GM18870 (cell line): Measurements from ENCODE around the gene TNFAIP8.

Source experiments
- ATAC-seq: cut with Tn5 transposase; IDR thresholded peaks from one replicate; pipeline ENCODE4 v1.9.1; 2021; ENCODE audit warnings: moderate library complexity; ENCODE audit not compliant: unreplicated experiment

Gene TNFAIP8

GRCh38 chr5:119365847-119366539, 10.2 kb downstream of the TNFAIP8 start:
- no peak for ATAC-seq

GRCh38 chr5:119366540-119366881, 10.7 kb downstream of the TNFAIP8 start:
- no peak for ATAC-seq

DNA sequence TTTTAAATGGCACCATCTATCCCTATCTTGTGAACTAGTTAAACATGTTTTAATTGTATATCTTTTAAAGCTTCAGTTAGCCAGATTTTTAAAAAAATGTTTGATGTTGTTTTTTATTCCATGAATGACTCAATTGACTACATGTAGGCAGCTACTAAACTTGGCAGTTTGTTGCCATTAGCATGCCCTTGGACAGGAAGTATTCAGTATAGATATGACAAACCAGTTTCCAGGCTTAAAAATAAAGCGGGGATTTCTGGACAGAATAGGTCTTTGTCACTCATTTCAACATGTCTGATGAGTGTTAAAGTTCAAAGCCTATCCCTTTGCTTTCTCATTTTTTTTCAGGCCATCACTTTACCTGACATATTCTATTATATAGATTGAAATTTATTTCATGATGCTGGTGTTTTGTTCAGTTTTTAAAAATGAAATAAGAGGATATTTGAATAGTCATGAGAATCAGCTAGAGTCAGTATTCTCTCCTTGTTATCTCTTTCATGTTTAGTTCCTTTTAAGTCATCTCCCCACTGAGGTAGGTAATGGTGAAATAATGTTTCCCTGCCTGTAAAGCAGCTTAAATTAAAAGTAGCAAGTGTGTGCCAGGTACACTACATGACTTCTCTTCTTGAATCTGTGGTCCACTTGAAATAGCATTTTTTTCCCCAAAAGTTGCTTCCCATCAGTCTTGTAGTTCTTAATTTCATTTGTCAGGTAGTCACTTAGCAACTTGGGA, 11.9 kb downstream of the TNFAIP8 start:
- peak; percentile 80 for ATAC-seq

GRCh38 chr5:119368238-119368630, 12.4 kb downstream of the TNFAIP8 start:
- no peak for ATAC-seq

- ATAC-seq, result no peak
Observed at GRCh38 chr5:119370486-119370885, 14.7 kb downstream of the TNFAIP8 start.

- ATAC-seq, result no peak
Observed at GRCh38 chr5:119371146-119371545, 15.3 kb downstream of the TNFAIP8 start.

DNA sequence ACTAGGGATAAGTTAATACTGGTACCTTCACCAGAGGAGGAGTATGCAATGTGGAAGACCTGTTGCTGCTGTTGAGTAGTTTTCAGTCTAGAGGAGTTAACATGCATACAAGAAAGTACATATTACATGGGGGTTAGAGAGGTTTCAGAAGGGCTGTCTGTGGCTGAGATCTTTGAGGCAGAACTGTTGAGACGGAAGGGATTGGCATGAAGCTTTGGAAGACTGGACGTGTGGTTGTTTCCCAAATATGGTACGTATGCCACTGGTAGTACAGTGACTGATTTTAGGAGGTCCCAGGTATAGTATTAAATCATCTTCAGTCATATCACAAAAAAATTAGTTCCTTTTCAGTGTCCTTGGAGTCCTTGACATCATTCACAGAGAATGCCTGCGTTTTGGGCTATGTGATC, 17.6 kb downstream of the TNFAIP8 start:
- peak; percentile 62 for ATAC-seq

- ATAC-seq, result no peak
Observed at GRCh38 chr5:119374901-119375300, 19.1 kb downstream of the TNFAIP8 start.

GRCh38 chr5:119377066-119377465, 21.2 kb downstream of the TNFAIP8 start:
- no peak for ATAC-seq

GRCh38 chr5:119378075-119378700, 22.4 kb downstream of the TNFAIP8 start:
- ATAC-seq, result no peak

- no peak for ATAC-seq
Observed at GRCh38 chr5:119379096-119379495, 23.3 kb downstream of the TNFAIP8 start.

- no peak for ATAC-seq
Observed at GRCh38 chr5:119379942-119380547, 24.2 kb downstream of the TNFAIP8 start.

DNA sequence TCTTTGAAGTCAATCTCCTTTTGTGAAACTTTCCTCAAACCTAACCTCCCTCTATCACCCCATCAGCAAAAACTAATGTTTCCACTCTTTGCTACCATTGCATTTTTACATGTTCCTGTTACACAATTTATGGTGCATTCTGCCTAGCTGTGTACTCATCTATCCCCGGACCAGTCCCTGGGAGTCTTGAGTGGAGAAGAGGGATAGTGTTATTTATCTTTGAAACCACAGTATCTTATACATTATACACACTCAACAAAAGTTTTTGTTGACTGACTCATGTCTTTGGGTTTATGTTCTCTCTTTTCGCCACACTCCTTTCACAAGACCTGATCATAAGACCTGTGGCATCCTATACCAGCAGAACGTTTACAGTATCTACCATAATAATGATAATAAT, 26.4 kb downstream of the TNFAIP8 start:
- no peak for ATAC-seq

GRCh38 chr5:119383008-119383407, 27.2 kb downstream of the TNFAIP8 start:
- ATAC-seq, result no peak

DNA sequence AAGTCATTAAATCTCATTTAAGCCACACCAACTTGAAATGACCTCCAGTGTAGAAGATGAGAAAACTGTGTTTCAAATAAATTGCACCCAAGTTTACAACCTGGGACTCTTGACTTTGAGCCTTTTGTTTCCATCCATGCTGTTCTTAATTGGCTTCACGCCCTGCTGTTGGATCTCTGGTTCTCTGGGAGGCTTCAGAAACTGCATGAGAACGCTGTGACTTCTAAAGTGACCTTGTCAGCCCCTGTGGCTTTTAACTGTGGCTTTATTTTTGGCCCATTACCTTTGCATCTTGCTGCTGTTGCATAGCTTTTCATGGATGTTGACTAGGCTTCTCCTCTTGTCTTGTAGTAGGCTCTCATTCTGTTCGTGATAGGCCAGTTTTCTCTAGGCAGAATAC, 29.3 kb downstream of the TNFAIP8 start:
- ATAC-seq, result peak; percentile 25

DNA sequence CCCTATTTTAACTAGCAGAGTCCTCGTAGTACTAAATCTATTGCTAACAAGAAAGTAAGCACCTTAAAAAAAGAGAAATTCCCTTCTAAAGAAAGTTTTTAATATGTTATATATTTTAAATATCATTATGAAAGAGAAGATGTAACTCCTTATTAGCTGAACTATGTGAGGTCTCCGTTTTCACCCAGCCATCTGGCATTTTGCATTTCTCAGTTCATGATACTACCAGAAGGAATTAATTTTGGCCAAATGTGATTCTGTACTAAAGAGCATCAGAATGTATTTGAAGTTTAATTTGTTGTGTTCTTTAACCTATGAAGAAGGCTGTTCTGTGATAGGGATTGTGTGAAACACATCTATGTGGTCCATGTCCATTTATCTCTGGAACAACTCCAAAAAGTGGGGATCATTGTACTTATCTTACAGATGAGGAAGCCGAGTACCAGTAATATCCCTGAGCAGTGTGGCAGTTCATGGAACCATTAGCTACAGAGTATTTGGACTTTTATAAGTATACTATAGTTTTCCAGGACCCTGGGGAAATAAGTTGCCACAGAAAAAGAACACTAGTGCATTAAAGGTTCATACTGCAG, 29.8 kb downstream of the TNFAIP8 start:
- peak; percentile 23 for ATAC-seq

DNA sequence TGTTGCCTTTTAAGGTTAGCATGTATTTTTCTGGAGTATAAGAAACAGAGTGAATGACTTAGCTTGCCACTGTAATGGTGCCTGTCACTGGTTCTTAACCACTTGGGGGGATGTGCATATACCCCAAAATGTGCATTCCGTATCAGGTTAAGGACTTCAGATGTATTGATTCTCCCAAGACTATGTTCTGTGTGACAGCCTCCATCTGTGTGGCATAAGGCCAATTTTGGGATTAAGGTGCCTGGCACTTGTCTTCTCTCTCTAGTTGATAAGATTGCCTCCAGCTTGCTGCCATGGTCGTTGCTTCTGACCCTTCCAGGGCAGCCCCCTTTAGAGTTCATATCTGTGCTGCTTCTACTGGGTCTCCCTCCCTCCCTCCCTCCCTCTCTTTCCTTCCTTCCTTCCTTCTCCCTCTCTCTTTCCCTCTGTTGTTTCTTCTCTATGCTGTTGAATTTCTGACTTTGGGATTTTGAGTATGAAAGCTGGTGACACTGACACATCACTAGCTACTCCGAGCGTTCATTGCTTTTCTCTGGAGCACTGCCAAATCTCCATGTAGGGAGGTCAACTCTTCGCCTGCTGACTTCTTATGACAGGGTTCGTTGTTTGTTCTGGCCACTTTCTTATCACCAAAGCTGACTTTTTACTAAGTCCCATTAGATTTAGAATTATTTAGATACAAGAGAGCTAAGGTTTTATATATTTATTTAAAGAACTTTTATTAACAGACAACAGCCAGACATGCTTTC, 31.0 kb downstream of the TNFAIP8 start:
- no peak for ATAC-seq

GRCh38 chr5:119387945-119388618, 32.3 kb downstream of the TNFAIP8 start:
- no peak for ATAC-seq

DNA sequence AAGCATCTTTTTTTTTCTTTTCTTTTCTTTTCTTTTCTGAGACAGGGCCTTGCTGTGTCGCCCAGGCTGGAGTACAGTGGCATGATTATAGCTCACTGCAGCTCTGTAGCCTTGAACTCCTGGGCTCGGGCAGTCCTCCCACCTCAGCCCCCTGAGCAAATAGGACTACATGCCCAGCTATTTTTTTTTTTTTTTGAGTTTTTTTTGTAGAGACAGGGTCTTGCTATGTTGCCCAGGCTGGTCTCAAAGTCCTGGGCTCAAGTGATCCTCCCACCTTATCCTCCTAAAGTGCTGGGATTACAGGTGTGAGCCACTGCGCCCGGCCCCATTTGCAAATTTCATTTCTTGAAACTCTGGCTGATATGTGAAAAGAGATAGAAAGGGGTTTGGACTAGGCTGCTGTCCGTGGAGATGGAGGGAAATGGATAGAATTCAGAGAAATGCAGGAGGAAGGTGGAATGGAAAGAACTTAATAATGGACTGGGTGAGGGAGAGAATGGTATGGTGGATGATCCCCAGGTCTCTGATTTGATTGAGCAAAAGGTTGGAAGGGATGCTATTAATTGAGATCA, 32.9 kb downstream of the TNFAIP8 start:
- ATAC-seq, result no peak
